Suprapubic skin (tissue), 4 donors: ENCODE measurements around the gene VAV1.

Source experiments
- EP300 ChIP-seq: sonication (generic); formaldehyde crosslinking; IDR thresholded peaks from one replicate; pipeline ENCODE4 v1.6.1; 2017; ENCODE audit warnings: antibody characterized with exemption
- POLR2A ChIP-seq, 2 donors: fragments of 450-650 bp; IDR thresholded peaks; one replicate each; pipeline ENCODE4 v1.6.1; 2017; ENCODE audit warnings: antibody characterized with exemption in 2 of 2, mild to moderate bottlenecking in 2 of 2, moderate library complexity in 2 of 2
- POLR2AphosphoS5 ChIP-seq, 3 donors: sonication (generic); formaldehyde crosslinking; IDR thresholded peaks; one replicate each; pipeline ENCODE4 v1.6.1; 2017; ENCODE audit warnings: antibody characterized with exemption in 3 of 3
- TF ChIP-seq, protein P1 (sequence below), 2 donors: fragments of 200-600 bp in 1 of 2; fragments of 450-650 bp in 1 of 2; sonication (generic) in 1 of 2; IDR thresholded peaks; one replicate each; pipeline ENCODE4 v1.5.1; 2016 to 2019; ENCODE audit warnings: antibody characterized with exemption in 2 of 2, mild to moderate bottlenecking in 1 of 2, moderate library complexity in 1 of 2

DNA sequence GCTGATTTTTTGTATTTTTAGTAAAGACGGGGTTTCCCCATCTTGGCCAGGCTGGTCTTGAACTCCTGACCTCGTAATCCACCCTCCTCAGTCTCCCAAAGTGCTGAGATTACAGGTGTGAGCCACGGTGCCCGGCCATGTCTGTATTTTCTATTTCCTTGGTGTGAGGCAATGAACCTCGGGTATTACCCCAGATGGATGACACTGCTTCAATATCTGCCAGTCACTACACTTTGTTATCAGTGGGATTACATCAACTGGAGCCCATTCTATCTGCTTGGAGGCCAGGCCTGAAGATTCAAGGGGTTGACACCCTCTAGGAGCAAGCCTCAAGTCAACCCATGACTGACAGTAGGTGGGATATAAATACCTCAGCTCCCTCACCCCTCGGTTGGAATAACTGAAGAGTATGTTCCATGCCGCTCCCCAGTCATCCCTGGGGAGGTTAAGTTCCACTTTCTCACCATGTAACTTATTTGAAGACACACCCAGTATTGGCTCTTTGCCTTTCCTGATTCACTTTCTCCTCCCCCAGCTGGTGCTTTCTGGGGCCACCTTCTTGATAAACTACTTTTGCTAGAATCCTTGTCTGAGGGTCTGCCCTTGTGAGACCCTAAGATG is 113.9 kb downstream of the VAV1 start:
- TF ChIP-seq, protein P1, sequence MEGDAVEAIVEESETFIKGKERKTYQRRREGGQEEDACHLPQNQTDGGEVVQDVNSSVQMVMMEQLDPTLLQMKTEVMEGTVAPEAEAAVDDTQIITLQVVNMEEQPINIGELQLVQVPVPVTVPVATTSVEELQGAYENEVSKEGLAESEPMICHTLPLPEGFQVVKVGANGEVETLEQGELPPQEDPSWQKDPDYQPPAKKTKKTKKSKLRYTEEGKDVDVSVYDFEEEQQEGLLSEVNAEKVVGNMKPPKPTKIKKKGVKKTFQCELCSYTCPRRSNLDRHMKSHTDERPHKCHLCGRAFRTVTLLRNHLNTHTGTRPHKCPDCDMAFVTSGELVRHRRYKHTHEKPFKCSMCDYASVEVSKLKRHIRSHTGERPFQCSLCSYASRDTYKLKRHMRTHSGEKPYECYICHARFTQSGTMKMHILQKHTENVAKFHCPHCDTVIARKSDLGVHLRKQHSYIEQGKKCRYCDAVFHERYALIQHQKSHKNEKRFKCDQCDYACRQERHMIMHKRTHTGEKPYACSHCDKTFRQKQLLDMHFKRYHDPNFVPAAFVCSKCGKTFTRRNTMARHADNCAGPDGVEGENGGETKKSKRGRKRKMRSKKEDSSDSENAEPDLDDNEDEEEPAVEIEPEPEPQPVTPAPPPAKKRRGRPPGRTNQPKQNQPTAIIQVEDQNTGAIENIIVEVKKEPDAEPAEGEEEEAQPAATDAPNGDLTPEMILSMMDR (IDR thresholded peaks at IDR 0.05): no peak
- TF ChIP-seq POLR2A (IDR thresholded peaks at IDR 0.05) (no peak), POLR2AphosphoS5 (IDR thresholded peaks at IDR 0.05) (no peak), EP300 (no peak)
